ENCODE results near the gene PTPN7.
"Not testable (repeated sequence)": the region's sequence is repeated elsewhere in the genome, so short reads cannot be mapped to it uniquely, and the experiment has no call there.

Gene PTPN7

GRCh38 chr1:202167708-202168415, 7.5 kb upstream of the PTPN7 start:
- in situ Hi-C loops (cut with HindIII; ENCODE audit: low sequenced_read_pairs), result no loop called here

GRCh38 chr1:202167054-202167453, 6.7 kb upstream of the PTPN7 start:
- in situ Hi-C loops (cut with HindIII; ENCODE audit: low sequenced_read_pairs), result not testable (repeated sequence)

GRCh38 chr1:202165942-202166843, 5.8 kb upstream of the PTPN7 start:
- in situ Hi-C loops (cut with HindIII; ENCODE audit: low sequenced_read_pairs), result no loop called here

GRCh38 chr1:202165267-202165941, 5.0 kb upstream of the PTPN7 start:
- in situ Hi-C loops (cut with HindIII; ENCODE audit: low sequenced_read_pairs), result no loop called here

GRCh38 chr1:202164271-202165037, 4.1 kb upstream of the PTPN7 start:
- in situ Hi-C loops (cut with HindIII; ENCODE audit: low sequenced_read_pairs), result no loop called here

GRCh38 chr1:202163281-202164270, 3.2 kb upstream of the PTPN7 start:
- in situ Hi-C loops (cut with HindIII; ENCODE audit: low sequenced_read_pairs), result no loop called here

GRCh38 chr1:202162418-202163280, 2.2 kb upstream of the PTPN7 start:
- in situ Hi-C loops (cut with HindIII; ENCODE audit: low sequenced_read_pairs), result no loop called here

GRCh38 chr1:202162047-202162417, 1.6 kb upstream of the PTPN7 start:
- in situ Hi-C loops (cut with HindIII; ENCODE audit: low sequenced_read_pairs), result no loop called here

GRCh38 chr1:202161151-202162046, 997 bp upstream of the PTPN7 start:
- in situ Hi-C loops (cut with HindIII; ENCODE audit: low sequenced_read_pairs), result no loop called here

GRCh38 chr1:202159534-202160371, 649 bp downstream of the PTPN7 start:
- in situ Hi-C loops (cut with HindIII; ENCODE audit: low sequenced_read_pairs), result no loop called here

GRCh38 chr1:202158810-202159533, 1.4 kb downstream of the PTPN7 start:
- in situ Hi-C loops (cut with HindIII; ENCODE audit: low sequenced_read_pairs), result no loop called here

- in situ Hi-C loops (cut with HindIII; ENCODE audit: low sequenced_read_pairs), result no loop called here
Observed at GRCh38 chr1:202157945-202158344, 2.5 kb downstream of the PTPN7 start.

GRCh38 chr1:202156590-202156989, 3.8 kb downstream of the PTPN7 start:
- in situ Hi-C loops (cut with HindIII; ENCODE audit: low sequenced_read_pairs), result no loop called here

GRCh38 chr1:202155478-202156021, 4.9 kb downstream of the PTPN7 start:
- in situ Hi-C loops (cut with HindIII; ENCODE audit: low sequenced_read_pairs), result no loop called here

GRCh38 chr1:202154766-202155477, 5.5 kb downstream of the PTPN7 start:
- in situ Hi-C loops (cut with HindIII; ENCODE audit: low sequenced_read_pairs), result no loop called here
